Measurements from ENCODE around the gene VTCN1.

VTCN1 gene

GRCh38 chr1:117174851-117175250 lies 35.9 kb downstream of the VTCN1 start:
- DNase-seq (ENCODE audit: low read depth) = no peak
- in situ Hi-C loops (cut with HindIII; ENCODE audit: low sequenced_read_pairs) = no loop called here
- no peak overlapping the region for H3K4me3 ChIP-seq (ENCODE audit: low read depth, low read length)
- no peak for TF ChIP-seq CTCF (IDR thresholded peaks at IDR 0.05; ENCODE audit: low read depth, low read length, missing control alignments)

DNA sequence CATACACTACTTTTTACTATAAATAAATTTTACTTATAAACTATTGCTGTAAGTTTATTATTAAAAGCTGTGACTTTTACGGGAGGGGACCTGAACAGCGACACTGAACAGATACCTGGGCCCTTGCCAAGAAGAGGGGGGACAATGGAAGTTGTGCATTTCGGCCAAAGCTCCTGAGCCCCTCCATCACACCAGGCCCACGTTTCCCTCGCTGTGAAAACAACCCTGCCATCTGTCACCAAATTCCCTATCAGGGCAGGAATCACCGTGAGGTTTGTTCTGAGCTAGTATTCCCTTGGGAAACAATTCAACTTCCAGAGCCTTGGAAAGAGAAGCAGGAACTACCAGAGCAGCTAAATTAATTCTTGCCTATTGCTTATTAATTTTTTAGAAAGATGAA lies 37.0 kb downstream of the VTCN1 start:
- DNase-seq (ENCODE audit: low read depth) = no peak
- TF ChIP-seq CTCF (IDR thresholded peaks at IDR 0.05; ENCODE audit: low read depth, low read length, missing control alignments) = no peak
- no peak overlapping the region for H3K4me3 ChIP-seq (ENCODE audit: low read depth, low read length)
- in situ Hi-C loops (cut with HindIII; ENCODE audit: low sequenced_read_pairs) = no loop called here

GRCh38 chr1:117173006-117173405 lies 37.7 kb downstream of the VTCN1 start:
- H3K4me3 ChIP-seq (ENCODE audit: low read depth, low read length) = no peak overlapping the region
- no peak for DNase-seq (ENCODE audit: low read depth)
- in situ Hi-C loops (cut with HindIII; ENCODE audit: low sequenced_read_pairs) = no loop called here
- TF ChIP-seq CTCF (IDR thresholded peaks at IDR 0.05; ENCODE audit: low read depth, low read length, missing control alignments) = no peak

DNA sequence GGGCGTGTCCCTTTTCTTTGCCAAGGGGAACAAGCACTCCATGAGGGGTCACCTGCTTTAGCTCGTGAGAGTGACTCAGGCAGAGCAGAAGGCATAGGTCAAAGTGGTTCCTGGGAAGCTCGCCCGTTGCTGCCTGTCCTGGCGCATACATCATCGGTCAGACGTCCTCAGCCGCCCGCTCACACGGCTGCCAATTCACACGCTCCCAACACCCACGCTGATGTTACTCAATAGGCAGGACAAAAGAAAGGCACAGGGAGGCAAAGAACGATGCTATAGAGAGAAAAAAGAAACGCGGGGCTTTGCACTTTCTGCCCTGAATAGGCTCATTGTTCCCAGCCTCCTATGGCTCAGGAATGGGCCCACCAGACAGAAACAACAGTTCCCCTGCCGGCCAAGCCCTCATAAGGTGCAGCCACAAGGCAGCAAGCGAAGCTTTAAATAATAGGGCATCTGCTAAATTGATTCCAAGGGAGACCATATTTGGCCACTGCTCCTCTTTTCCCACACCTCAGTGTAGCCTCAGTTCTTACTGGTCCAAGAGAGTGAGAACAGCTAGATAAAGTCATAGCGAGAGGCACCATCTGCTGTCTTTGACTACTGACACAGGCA lies 38.7 kb downstream of the VTCN1 start:
- no peak for TF ChIP-seq CTCF (IDR thresholded peaks at IDR 0.05; ENCODE audit: low read depth, low read length, missing control alignments)
- in situ Hi-C loops (cut with HindIII; ENCODE audit: low sequenced_read_pairs) = no loop called here
- no peak overlapping the region for H3K4me3 ChIP-seq (ENCODE audit: low read depth, low read length)
- peak; percentile 84 for DNase-seq (ENCODE audit: low read depth)

DNA sequence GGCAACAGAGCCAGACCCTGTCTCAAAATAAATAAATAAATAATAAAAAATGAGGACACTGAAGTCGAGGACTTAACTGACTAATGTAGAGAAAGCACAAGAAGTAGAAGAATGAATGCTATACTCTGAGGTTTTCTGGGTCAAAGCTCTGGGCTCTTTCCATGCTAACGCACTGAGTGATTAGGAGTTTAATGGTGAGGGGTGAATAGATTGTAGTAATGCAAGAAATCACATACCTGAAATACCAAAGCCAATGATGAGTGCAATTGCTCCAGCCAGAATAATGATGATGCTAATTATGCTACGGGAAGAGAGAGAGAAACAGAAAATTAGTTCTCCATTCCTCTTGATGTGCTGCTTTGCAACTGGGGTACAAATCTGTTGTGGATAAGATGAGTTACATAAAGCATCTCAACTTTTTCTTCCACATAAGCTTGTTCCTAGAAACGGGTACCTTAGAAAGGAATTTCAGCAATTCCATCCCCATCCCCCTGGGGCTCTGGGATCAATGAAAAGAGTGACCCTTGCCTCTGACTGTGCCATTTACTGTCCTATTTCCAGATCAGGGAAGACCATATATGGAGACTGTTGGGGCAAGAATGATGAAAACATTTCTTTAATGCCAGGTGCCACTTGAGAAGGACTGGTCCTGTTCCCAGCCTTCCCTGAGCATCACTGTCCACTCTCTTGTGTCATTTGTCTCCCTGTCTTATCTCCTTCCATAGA lies 40.7 kb downstream of the VTCN1 start:
- in situ Hi-C loops (cut with HindIII; ENCODE audit: low sequenced_read_pairs) = no loop called here
- no peak for DNase-seq (ENCODE audit: low read depth)
- H3K4me3 ChIP-seq (ENCODE audit: low read depth, low read length) = no peak overlapping the region
- TF ChIP-seq CTCF (IDR thresholded peaks at IDR 0.05; ENCODE audit: low read depth, low read length, missing control alignments) = no peak

DNA sequence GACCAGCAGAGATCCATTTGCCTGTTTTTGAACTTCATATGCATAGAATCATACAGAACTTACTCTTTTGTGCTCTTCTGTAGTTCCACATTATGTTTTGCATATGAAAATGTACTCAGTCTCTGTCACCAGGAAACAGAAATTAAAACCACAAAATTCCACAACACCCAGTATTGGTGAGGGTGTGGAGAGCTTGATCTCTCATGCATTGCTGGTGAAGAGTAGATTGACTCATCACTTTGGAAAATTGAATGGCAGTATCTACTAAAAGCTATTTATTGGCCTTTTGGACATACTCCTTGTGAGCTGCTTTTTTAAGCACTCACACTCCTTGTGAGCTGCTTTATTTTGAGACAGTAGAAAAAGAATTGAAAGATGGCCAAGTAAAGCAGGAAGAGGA lies 43.3 kb downstream of the VTCN1 start:
- TF ChIP-seq CTCF (IDR thresholded peaks at IDR 0.05; ENCODE audit: low read depth, low read length, missing control alignments) = no peak
- in situ Hi-C loops (cut with HindIII; ENCODE audit: low sequenced_read_pairs) = no loop called here
- no peak overlapping the region for H3K4me3 ChIP-seq (ENCODE audit: low read depth, low read length)
- no peak for DNase-seq (ENCODE audit: low read depth)
